Measurements from ENCODE around the gene IL32.

Gene IL32

GRCh38 chr16:3049921-3050481 lies 15.4 kb upstream of the IL32 start:
- H3K4me3 ChIP-seq (ENCODE audit: low read depth, low read length, poor library complexity, severe bottlenecking), result no peak overlapping the region
- no peaks in the 10 kb centered on the region for H3K9me2 ChIP-seq (ENCODE audit: low read depth, low read length)
- H3K9me3 ChIP-seq (ENCODE audit: low read length), result no peaks in the 10 kb centered on the region
- H3F3A ChIP-seq (ENCODE audit: insufficient read depth, low read length), result no peaks in the 10 kb centered on the region
- H3K36me3 ChIP-seq (ENCODE audit: insufficient read depth, low read length), result no peaks in the 10 kb centered on the region
- TF ChIP-seq CTCF (IDR thresholded peaks at IDR 0.05; ENCODE audit: low read length) (no peak), EZH2 (IDR thresholded peaks at IDR 0.05; ENCODE audit: borderline replicate concordance, low read length) (no peak)
- H3K9ac ChIP-seq (ENCODE audit: low read length), result no peak overlapping the region
- no peaks in the 10 kb centered on the region for H3K27me3 ChIP-seq (ENCODE audit: insufficient read depth, low read length)
- H3K4me1 ChIP-seq (ENCODE audit: insufficient read depth, low read length, severe bottlenecking), result peaks cover 6% of the 10 kb centered on the region
- H2AFZ ChIP-seq (ENCODE audit: low read length), result no peak overlapping the region
- no peak overlapping the region for H3K27ac ChIP-seq (ENCODE audit: low read depth, low read length, poor library complexity, severe bottlenecking)
- H3K79me2 ChIP-seq (ENCODE audit: insufficient read depth, low read length), result no peaks in the 10 kb centered on the region
- no peak overlapping the region for H3K4me2 ChIP-seq (ENCODE audit: low read length)
- no peaks in the 10 kb centered on the region for H4K20me1 ChIP-seq (ENCODE audit: insufficient read depth, low read length)

- no peak overlapping the region for H3K4me2 ChIP-seq (ENCODE audit: low read length)
- no peak for TF ChIP-seq CTCF (IDR thresholded peaks at IDR 0.05; ENCODE audit: low read length)
- no peak for TF ChIP-seq EZH2 (IDR thresholded peaks at IDR 0.05; ENCODE audit: borderline replicate concordance, low read length)
- no peaks in the 10 kb centered on the region for H3F3A ChIP-seq (ENCODE audit: insufficient read depth, low read length)
- H4K20me1 ChIP-seq (ENCODE audit: insufficient read depth, low read length), result no peaks in the 10 kb centered on the region
- peaks cover 11% of the 10 kb centered on the region for H3K4me1 ChIP-seq (ENCODE audit: insufficient read depth, low read length, severe bottlenecking)
- H3K36me3 ChIP-seq (ENCODE audit: insufficient read depth, low read length), result no peaks in the 10 kb centered on the region
- no peaks in the 10 kb centered on the region for H3K9me3 ChIP-seq (ENCODE audit: low read length)
- no peaks in the 10 kb centered on the region for H3K9me2 ChIP-seq (ENCODE audit: low read depth, low read length)
- H3K9ac ChIP-seq (ENCODE audit: low read length), result no peak overlapping the region
- H3K27me3 ChIP-seq (ENCODE audit: insufficient read depth, low read length), result no peaks in the 10 kb centered on the region
- H3K27ac ChIP-seq (ENCODE audit: low read depth, low read length, poor library complexity, severe bottlenecking), result no peak overlapping the region
- H3K4me3 ChIP-seq (ENCODE audit: low read depth, low read length, poor library complexity, severe bottlenecking), result no peak overlapping the region
- no peaks in the 10 kb centered on the region for H3K79me2 ChIP-seq (ENCODE audit: insufficient read depth, low read length)
- H2AFZ ChIP-seq (ENCODE audit: low read length), result no peak overlapping the region
Measured at GRCh38 chr16:3050487-3050886, 15.0 kb upstream of the IL32 start.

GRCh38 chr16:3051009-3051408 lies 14.4 kb upstream of the IL32 start:
- no peaks in the 10 kb centered on the region for H3K27me3 ChIP-seq (ENCODE audit: insufficient read depth, low read length)
- TF ChIP-seq CTCF (IDR thresholded peaks at IDR 0.05; ENCODE audit: low read length) (no peak), EZH2 (IDR thresholded peaks at IDR 0.05; ENCODE audit: borderline replicate concordance, low read length) (no peak)

More at GRCh38 chr16:3051009-3051408, 14.4 kb upstream of the IL32 start:
- H3K36me3 ChIP-seq (ENCODE audit: insufficient read depth, low read length), result no peaks in the 10 kb centered on the region
- H3K9me3 ChIP-seq (ENCODE audit: low read length), result no peaks in the 10 kb centered on the region
- peaks cover 10% of the 10 kb centered on the region for H3K4me1 ChIP-seq (ENCODE audit: insufficient read depth, low read length, severe bottlenecking)
- H3K4me3 ChIP-seq (ENCODE audit: low read depth, low read length, poor library complexity, severe bottlenecking), result no peak overlapping the region
- no peaks in the 10 kb centered on the region for H3K9me2 ChIP-seq (ENCODE audit: low read depth, low read length)
- no peak overlapping the region for H2AFZ ChIP-seq (ENCODE audit: low read length)
- H3K79me2 ChIP-seq (ENCODE audit: insufficient read depth, low read length), result no peaks in the 10 kb centered on the region
- H4K20me1 ChIP-seq (ENCODE audit: insufficient read depth, low read length), result no peaks in the 10 kb centered on the region
- no peak overlapping the region for H3K9ac ChIP-seq (ENCODE audit: low read length)
- no peak overlapping the region for H3K27ac ChIP-seq (ENCODE audit: low read depth, low read length, poor library complexity, severe bottlenecking)
- H3F3A ChIP-seq (ENCODE audit: insufficient read depth, low read length), result no peaks in the 10 kb centered on the region
- H3K4me2 ChIP-seq (ENCODE audit: low read length), result no peak overlapping the region
